B cell (primary cell): ENCODE measurements around the gene MAG. TPM values are rescaled to one million over a fixed set of nuclear protein-coding genes. Genes with fewer than 3 reads are reported as not detected.
A peak's percentile ranks its signal among the peaks of the same experiment; 100 is the strongest.

Experiments
- ATAC-seq: fragments of 200-7000 bp; cut with Tn5 transposase; one replicate; pipeline ENCODE4 v1.10.0; 2021; ENCODE audit warnings: low read depth, mild to moderate bottlenecking, moderate number of reproducible peaks, moderate library complexity
- CTCF ChIA-PET: fragments of 350-600 bp; sonication (Branson Sonifier 250); formaldehyde crosslinking; loops from one replicate; lab custom pipeline; 2021; ENCODE audit warnings: antibody characterized with exemption, inconsistent platforms; lab: Charles Lee
- POLR2A ChIA-PET: fragments of 350-600 bp; sonication (Branson Sonifier 250); formaldehyde crosslinking; loops from one replicate; lab custom pipeline; 2021; ENCODE audit warnings: antibody characterized with exemption; lab: Charles Lee
- DNase-seq: peaks from one replicate; pipeline ENCODE4 v3.0.0; 2013
- H2AFZ ChIP-seq: 2 replicates; pipeline ENCODE4 v1.6.1; 2012; ENCODE audit warnings: mild to moderate bottlenecking, low read depth, low read length; ENCODE audit not compliant: insufficient read depth, poor library complexity, severe bottlenecking
- H3K27ac ChIP-seq, 2 donors: 1 replicate in 1 of 2; 2 replicates in 1 of 2; pipeline ENCODE4 v1.5.1; 2012 to 2013; ENCODE audit warnings: low read length in 2 of 2, mild to moderate bottlenecking in 2 of 2, moderate library complexity in 1 of 2
- H3K27me3 ChIP-seq, 4 experiments: fragments of 200-600 bp in 1 of 4; sonication (generic) in 1 of 4; replicated peaks in 1 of 4; 1 replicate in 2 of 4; 2 replicates in 2 of 4; pipeline versions ENCODE4 v1.6.1 to v1.7.0; 2013 to 2016; ENCODE audit warnings: low read length in 3 of 4, mild to moderate bottlenecking in 2 of 4, mixed read lengths in 1 of 4, moderate library complexity in 1 of 4; ENCODE audit not compliant: insufficient read depth in 4 of 4, control insufficient read depth in 3 of 4; ENCODE audit errors: control extremely low read depth in 1 of 4
- H3K36me3 ChIP-seq, 2 experiments: replicated peaks in 1 of 2; 1 replicate in 1 of 2; 2 replicates in 1 of 2; pipeline versions ENCODE4 v1.6.1 to v1.7.1; 2013; ENCODE audit warnings: low read length in 1 of 2; ENCODE audit not compliant: insufficient read depth in 2 of 2, control insufficient read depth in 1 of 2; ENCODE audit errors: control extremely low read depth in 1 of 2, extremely low read depth in 1 of 2
- H3K4me1 ChIP-seq, 2 donors: fragments of 200-600 bp in 1 of 2; sonication (generic) in 1 of 2; 1 replicate in 1 of 2; 2 replicates in 1 of 2; pipeline versions ENCODE4 v1.5.1 to v1.6.1; 2013 to 2017; ENCODE audit warnings: low read length in 2 of 2; ENCODE audit not compliant: control insufficient read depth in 2 of 2, insufficient read depth in 2 of 2
- H3K4me2 ChIP-seq: replicated peaks from 2 replicates; pipeline ENCODE3; 2012; ENCODE audit warnings: mild to moderate bottlenecking, low read depth, low read length; ENCODE audit not compliant: poor library complexity, severe bottlenecking
- H3K4me3 ChIP-seq, 5 experiments: fragments of 200-600 bp in 1 of 5; sonication (generic) in 1 of 5; 1 replicate in 3 of 5; 2 replicates in 2 of 5; pipeline versions ENCODE4 v1.5.1 to v1.7.0; 2011 to 2016; ENCODE audit warnings: low read length in 4 of 5, mild to moderate bottlenecking in 4 of 5, low read depth in 2 of 5, control low read depth in 1 of 5, moderate library complexity in 1 of 5; ENCODE audit not compliant: insufficient read depth in 1 of 5; ENCODE audit errors: control extremely low read depth in 1 of 5, extremely low read depth in 1 of 5
- H3K79me2 ChIP-seq: fragments of 200-600 bp; sonication (generic); one replicate; pipeline ENCODE4 v1.6.0; 2016; ENCODE audit warnings: low read length; ENCODE audit not compliant: control insufficient read depth, insufficient read depth
- H3K9ac ChIP-seq: fragments of 200-600 bp; sonication (generic); 2 replicates; pipeline ENCODE4 v1.6.1; 2017; ENCODE audit warnings: mild to moderate bottlenecking, low read length, moderate library complexity
- H3K9me3 ChIP-seq, 3 donors: one replicate each; pipeline versions ENCODE4 v1.6.1 to v1.7.1; 2013; ENCODE audit warnings: low read length in 2 of 3; ENCODE audit not compliant: control insufficient read depth in 2 of 3, insufficient read depth in 1 of 3; ENCODE audit errors: control extremely low read depth in 1 of 3
- H4K20me1 ChIP-seq: 2 replicates; pipeline ENCODE4 v1.6.0; 2012; ENCODE audit warnings: mild to moderate bottlenecking, low read length; ENCODE audit not compliant: insufficient read depth, control insufficient read depth, poor library complexity, severe bottlenecking
- H3K27ac Mint-ChIP-seq: one replicate; pipeline ENCODE4 v1.8.0; 2021; ENCODE audit warnings: mixed read lengths
- H3K27me3 Mint-ChIP-seq: one replicate; pipeline ENCODE4 v1.8.0; 2021; ENCODE audit warnings: mixed read lengths
- H3K4me1 Mint-ChIP-seq: one replicate; pipeline ENCODE4 v1.8.0; 2021; ENCODE audit warnings: mixed read lengths
- H3K4me3 Mint-ChIP-seq: one replicate; pipeline ENCODE4 v1.8.0; 2021; ENCODE audit warnings: mixed read lengths
- H3K9me3 Mint-ChIP-seq: one replicate; pipeline ENCODE4 v1.8.0; 2022; ENCODE audit warnings: mixed read lengths; ENCODE audit not compliant: insufficient read depth
- CTCF ChIP-seq: fragments of 200-600 bp; IDR thresholded peaks from one replicate; pipeline ENCODE4 v1.8.0; 2022; ENCODE audit warnings: antibody characterized with exemption, mild to moderate bottlenecking
- EZH2 ChIP-seq: IDR thresholded peaks from 2 replicates; pipeline ENCODE4 v1.6.1; 2012; ENCODE audit warnings: borderline replicate concordance, low read depth, mild to moderate bottlenecking, moderate library complexity, low read length; ENCODE audit not compliant: insufficient read depth, poor library complexity, severe bottlenecking
- WGBS: methylation state at CpG from one replicate; pipeline ENCODE4 v1.1.5; 2013; ENCODE audit warnings: missing lambda C conversion rate; ENCODE audit not compliant: insufficient coverage; 5-methylcytosine and 5-hydroxymethylcytosine counted together
- intact Hi-C: fragments of 100-400 bp; cut with micrococcal nuclease; formaldehyde crosslinking; loops from one replicate; pipeline ENCODE4 v1.10.0; 2022
- polyA plus RNA-seq: library from polyadenylated mRNA; depleted of rRNA; stranded (reverse); fragments of >200 nt; gene quantifications from 2 replicates; pipeline ENCODE4 v1.2.3, GENCODE V29; 2012
- total RNA-seq, 2 donors: library from RNA; stranded (reverse); fragments of 120-200 nt in 1 of 2; gene quantifications; 1 replicate in 1 of 2; 2 replicates in 1 of 2; pipeline versions ENCODE4 v1.2.3 to v1.2.4, GENCODE V29; 2013 to 2022

Gene MAG
- total and polyA plus RNA-seq, 2 donors (not counting 1 experiment from before 2014, with no cell fraction given): 0.12 to 0.58 TPM

GRCh38 chr19:35347930-35348298 lies 56.0 kb downstream of the MAG start:
- no peaks in the 10 kb centered on the region for H3K27me3 Mint-ChIP-seq
- peaks cover 0 to 41% of the 10 kb centered on the region in 2 experiments for H3K36me3 ChIP-seq
- no peak overlapping the region for H3K4me3 ChIP-seq
- H3K9ac ChIP-seq: no peak overlapping the region
- peak overlapping the region; percentile 96 for H3K27ac Mint-ChIP-seq
- peak overlapping the region; percentile 82 for H3K4me3 Mint-ChIP-seq
- no peaks in the 10 kb centered on the region for H3K9me3 Mint-ChIP-seq
- intact Hi-C loops: loop anchor here (1.0 to 10.0 kb wide), 7 partner anchors 18 to 367 kb away; partner anchors contain the start of genes HAMP and KMT2B
- H3K4me1 ChIP-seq: peaks cover 76 to 89% of the 10 kb centered on the region in 2 donors
- H3K4me1 Mint-ChIP-seq: peaks cover 76% of the 10 kb centered on the region
- no peaks in the 10 kb centered on the region for H3K27me3 ChIP-seq
- ChIA-PET POLR2A (interaction anchor here (0.6 to 3.1 kb wide), 14 partner anchors 13 to 207 kb away, joined by 3 to 12 read pairs (median 4); partner anchors contain the start of gene CD22), CTCF (interaction anchor here (0.7 to 13.5 kb wide), 18 partner anchors 9 to 201 kb away, joined by 3 to 234 read pairs (median 6); partner anchors contain the start of gene USF2)
- H3K4me2 ChIP-seq: peak overlapping the region; percentile 65
- H3K79me2 ChIP-seq: no peaks in the 10 kb centered on the region
- WGBS: 0% methylated on average over 2 of the region's 7 CpGs
- ATAC-seq (no peak), DNase-seq (no peak)
- H4K20me1 ChIP-seq: peaks cover 34% of the 10 kb centered on the region
- H3K9me3 ChIP-seq: peaks cover 0 to 10% (median 0%) of the 10 kb centered on the region in 3 donors
- peak overlapping the region; percentile 60 to 92 for H3K27ac ChIP-seq
- H2AFZ ChIP-seq: no peak overlapping the region
- no peak for TF ChIP-seq EZH2
- no peak for TF ChIP-seq CTCF

GRCh38 chr19:35348911-35349611 lies 57.1 kb downstream of the MAG start:
- H3K27ac Mint-ChIP-seq: peak overlapping the region; percentile 51
- Histone ChIP-seq H3K9me3 (peaks cover 0 to 10% (median 0%) of the 10 kb centered on the region in 3 donors), H3K27me3 (no peaks in the 10 kb centered on the region), H3K27ac (peak overlapping the region; percentile 36 to 60), H3K4me3 (no peak overlapping the region), H3K79me2 (no peaks in the 10 kb centered on the region), H2AFZ (no peak overlapping the region), H4K20me1 (peaks cover 23% of the 10 kb centered on the region), H3K9ac (no peak overlapping the region), H3K36me3 (peaks cover 0 to 31% of the 10 kb centered on the region in 2 experiments), H3K4me1 (peaks cover 66 to 80% of the 10 kb centered on the region in 2 donors), H3K4me2 (peak overlapping the region; percentile 65)
- DNase-seq (peak; percentile 67), ATAC-seq (peak; percentile 6)
- ChIA-PET POLR2A (interaction anchor here (0.6 to 3.1 kb wide), 11 partner anchors 12 to 146 kb away, joined by 3 to 12 read pairs (median 3); partner anchors contain the start of gene CD22), CTCF (interaction anchor here (0.6 to 13.5 kb wide), 12 partner anchors 8 to 282 kb away, joined by 3 to 234 read pairs (median 6); partner anchors contain the start of gene LGI4)
- peak overlapping the region; percentile 39 for H3K4me3 Mint-ChIP-seq
- no peaks in the 10 kb centered on the region for H3K9me3 Mint-ChIP-seq
- TF ChIP-seq EZH2: no peak
- TF ChIP-seq CTCF: no peak
- 62% methylated on average over 14 of the region's 18 CpGs for WGBS
- intact Hi-C loops: loop anchor here (5.0 to 10.0 kb wide), 3 partner anchors 67 to 366 kb away; partner anchors contain the start of genes HAMP and KMT2B
- peaks cover 71% of the 10 kb centered on the region for H3K4me1 Mint-ChIP-seq
- no peaks in the 10 kb centered on the region for H3K27me3 Mint-ChIP-seq
